ENCODE data around the gene FRS3.

Gene FRS3

DNA sequence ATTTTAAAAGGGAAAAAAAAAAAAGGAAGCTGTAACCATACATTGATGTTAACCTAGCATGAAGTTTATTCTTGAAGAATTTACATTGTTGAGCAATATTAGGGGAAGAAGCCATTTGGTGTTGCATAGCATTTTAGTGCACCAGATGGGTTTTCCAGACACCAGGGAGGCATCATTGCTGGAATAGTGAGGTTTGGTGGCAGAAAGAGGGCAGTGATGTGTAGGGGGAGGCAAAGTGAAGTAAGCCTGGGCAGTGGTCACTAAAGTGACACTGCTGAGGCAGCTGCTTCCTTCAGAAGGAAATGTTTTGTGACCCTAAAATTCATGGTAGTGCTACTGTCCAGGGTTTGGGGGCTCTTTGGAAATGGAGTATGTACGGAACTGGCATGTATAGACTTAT lies 10.3 kb upstream of the FRS3 start:
- no peak for DNase-seq

DNA sequence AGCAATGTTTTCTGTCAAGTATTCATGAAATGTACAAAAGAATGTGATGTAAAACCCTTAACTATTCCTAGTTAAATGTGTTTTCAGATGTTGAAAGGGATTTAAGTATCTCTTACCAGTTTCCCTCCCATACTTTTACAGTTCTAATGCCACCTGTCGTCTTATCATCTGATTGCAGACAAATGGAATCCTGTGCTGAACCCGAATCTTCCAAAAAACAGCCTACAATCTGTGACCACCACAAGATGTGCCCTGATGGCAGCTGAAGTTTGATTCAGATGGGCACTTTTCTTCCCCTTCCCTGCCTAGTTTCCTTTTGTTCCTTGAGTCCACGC lies 9.7 kb upstream of the FRS3 start:
- no peak for DNase-seq

DNA sequence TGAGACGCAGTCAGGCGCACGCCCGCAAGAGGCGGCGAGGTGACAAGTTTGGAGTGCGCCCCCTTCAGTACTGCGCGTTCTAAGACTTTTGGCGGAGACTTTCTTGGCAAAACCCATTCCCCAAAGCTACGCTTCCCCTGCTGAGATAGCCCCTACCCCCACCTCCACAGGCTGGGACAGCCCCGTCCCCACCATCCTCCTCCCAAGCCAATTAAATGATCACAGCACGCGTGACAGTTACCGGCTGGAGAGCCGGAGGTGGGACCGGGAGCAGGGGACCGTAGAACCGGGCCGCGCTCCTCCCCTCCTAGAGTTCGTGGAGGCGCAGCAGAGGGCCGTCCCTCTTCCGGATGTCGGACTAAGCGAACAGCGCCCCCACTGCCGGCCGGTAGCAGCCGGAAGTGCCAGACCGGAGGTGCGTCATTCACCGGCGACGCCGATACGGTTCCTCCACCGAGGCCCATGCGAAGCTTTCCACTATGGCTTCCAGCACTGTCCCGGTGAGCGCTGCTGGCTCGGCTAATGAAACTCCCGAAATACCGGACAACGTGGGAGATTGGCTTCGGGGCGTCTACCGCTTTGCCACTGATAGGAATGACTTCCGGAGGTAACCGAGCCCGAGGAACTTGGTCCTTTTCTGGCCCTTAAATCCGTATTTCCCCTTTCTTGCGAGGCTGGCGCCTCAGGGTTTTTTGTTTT lies 7.7 kb upstream of the FRS3 start, which contains the start of gene TOMM6:
Gene TOMM6 (plus strand): TSS at position 476 of the 699 bp plus-strand sequence. CDS start 4 bp downstream, at position 480.
- DNase-seq, result peak; percentile 96

DNA sequence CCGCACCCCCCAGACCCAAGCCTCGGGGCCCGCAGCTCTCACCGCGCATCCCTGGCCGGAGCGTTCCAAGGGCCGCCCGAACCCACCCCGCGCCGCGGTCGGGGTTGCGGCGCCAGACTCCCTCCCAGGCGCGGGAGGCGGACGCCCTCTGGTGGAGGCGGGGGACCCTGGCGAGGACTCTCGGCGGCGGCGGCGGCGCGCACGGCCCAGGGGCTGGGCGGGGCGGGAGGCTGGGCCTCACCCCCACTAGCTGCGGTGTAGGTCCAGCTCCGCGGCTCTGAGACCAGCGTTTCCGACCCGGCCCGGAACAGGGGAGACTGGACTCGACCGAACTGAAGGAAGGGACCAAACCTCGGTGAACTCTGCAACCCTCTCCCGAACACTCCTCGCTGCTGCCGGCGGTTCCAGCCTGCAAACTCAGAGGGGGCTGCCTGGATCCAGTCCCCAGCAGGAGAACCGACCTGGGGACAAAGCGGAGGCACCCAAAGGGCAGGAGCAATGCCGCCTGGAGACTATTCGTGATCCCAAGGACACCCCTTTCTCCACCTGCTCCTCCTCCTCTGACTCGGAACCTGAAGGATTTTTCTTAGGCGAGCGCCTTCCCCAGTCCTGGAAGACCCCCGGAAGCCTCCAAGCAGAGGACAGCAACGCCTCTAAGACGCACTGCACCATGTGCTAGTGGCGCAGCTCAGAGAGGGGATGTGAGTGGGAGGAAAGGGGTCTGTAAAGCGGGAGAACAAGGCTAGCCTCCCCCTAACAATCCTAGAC lies 6.9 kb upstream of the FRS3 start:
- DNase-seq, result peak; percentile 90

DNA sequence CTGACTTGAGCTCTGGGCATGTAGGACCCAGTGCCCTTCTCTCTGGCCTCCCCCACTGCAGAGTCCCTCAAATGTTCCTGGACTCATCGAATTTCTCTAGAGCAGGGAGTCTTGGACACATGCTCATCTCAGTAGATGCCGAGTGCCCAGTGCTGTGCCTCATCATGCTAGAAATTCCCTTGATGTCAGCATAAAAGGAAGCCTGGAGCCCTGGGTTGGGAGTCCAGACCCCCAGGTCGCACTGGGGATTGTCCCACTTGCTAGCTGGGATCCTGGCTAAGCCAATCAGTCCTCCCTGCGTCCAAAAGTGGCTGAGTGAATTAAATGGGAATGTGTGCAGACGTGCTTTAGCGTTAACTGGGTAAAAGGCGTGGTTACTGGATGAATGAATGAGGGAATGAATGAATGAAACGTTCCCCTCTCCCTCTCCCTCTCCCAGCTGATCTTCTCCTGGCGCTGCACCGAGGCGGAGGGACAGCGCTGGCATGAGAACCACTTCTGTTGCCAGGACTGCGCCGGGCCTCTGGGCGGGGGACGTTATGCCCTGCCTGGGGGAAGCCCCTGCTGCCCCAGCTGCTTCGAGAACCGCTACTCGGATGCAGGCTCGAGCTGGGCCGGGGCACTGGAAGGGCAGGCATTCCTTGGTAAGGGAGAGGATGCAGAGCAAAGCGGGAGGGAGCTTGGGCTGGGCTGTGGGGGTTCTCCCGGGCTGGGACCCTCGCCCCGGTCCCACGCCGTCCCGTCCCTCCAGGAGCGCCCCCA lies 6.2 kb upstream of the FRS3 start:
- no peak for DNase-seq

DNA sequence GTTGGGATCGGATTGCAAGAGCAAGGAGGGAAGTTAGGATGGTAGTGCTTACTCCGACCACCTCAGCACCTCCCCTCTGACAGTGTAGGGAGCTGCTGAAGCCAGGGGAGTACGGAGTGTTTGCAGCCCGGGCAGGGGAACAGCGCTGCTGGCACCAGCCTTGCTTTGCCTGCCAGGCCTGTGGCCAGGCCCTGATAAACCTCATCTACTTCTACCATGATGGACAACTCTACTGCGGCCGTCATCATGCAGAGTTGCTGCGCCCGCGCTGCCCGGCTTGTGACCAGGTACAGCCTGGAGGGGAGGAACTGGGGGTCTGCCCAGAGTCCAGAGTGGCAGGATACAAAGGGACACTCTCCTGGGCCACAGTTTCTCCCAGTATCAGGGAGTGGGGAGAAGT lies 5.6 kb upstream of the FRS3 start:
- DNase-seq, result no peak

DNA sequence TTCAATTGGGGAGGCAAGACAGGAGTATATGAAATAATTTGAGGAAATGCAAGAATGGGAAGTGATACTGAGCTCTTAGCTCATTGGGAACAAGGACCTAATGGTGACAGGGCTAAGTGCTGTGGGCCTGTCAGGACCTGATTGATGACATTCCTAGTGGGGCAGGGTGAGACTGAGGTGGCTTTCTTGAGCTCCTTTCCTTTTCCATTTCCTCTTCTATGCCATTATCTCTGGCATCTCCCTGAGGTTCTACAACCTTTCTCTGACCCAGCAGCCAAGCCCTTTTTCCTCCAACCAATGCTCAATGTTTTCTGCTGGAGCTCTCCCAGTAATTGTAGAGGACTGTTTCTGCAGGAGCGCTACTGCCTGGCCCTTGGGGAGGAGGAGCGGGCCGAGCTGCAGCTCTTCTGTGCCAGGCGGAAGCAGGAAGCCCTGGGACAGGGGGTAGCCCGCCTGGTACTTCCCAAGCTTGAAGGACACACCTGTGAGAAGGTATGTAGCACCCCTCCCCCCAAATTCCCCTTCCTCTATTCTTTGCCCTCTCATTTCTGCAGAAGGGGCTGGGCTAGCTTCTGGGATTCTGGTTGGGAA lies 5.0 kb upstream of the FRS3 start:
- no peak for DNase-seq

DNA sequence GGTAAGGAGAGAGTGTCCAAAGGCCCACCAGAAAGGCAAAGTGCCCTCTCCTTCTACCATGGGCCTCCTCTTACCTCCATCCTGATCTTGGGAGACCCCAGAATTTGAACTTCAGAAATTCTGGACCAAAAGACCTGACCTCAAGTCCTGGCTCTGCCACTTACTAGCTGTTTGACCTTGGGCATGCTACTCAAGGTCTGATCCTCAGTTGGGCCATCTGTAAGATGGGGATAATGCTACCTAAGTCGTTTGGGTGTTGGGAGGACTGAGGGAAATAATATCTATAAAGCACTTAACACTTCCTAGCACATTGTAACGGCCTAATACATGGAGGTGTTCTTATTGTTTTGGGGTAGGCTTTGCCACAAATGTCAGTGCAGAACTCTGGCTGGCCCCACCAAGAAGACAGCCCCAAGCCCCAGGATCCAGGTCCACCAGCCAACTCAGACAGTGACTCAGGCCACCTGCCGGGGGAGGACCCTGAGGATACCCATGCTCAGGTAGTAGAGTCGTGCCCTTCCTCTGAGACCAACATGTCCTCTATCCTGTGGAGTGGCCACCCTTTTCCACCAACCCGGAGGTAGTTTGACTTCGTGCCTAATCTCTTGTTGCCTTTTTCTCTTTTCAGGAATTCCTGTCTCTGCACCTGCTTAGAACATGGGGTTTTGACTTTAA lies 3.5 kb upstream of the FRS3 start:
- no peak for DNase-seq

DNA sequence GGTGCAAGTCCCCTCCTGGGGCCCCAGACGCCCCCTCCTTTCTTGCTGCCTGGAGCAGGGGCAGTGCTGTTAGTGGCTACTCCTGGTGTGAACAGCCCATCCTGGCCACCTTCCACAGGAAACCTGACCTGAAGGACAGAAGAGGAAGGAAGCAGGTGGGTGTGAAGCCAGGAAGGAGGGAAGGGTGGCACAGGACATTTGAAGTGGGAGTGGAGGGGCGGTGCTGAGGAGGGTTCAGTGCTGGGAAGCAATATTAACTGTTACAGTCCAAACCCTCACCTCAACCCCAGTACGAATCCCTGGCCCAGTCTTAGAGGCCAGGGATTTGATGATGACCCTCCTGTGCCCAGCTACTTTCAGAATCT lies 1.6 kb upstream of the FRS3 start:
- DNase-seq, result no peak

DNA sequence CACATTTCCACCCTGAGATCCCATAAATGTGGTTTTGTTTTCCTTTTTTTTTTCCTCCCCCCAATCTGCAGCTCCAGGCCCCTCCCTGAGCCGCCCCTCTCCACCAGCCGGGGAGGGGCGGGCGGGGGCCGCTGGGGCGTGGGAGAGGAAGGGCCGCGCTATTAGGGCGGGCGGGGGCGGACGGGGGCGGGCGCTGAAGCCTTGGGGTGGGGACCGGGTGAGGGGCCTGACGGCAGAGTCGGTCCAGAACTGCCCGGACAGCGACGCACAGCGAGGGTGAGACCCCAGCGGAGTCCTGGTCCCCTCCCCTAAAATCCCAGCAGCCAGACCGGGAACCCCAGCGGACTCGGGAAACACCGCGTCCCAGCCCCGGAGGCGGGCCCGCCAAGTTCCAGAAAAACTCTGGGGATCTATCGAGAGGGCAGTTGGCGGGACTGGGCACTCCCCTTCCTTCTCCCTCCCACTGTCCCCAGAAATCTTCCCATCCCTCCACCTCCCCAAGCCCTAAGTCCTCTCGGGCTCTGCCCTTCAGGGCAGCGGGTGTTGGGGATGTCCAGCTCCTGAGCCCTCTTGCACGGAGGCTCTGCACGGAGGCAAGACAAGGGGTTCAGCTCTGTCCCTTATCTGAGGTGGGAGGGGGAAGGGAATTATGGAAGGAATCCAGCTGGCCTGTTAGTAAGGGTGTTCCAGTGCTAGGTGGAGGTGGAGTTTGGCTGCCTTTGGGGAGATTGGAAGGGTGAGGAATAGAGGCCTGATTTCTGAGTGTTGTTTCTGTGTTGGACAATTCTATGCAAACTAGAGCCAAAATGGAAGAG lies 1.1 kb upstream of the FRS3 start, which contains the start of gene PRICKLE4:
Gene PRICKLE4 (plus strand): TSS at position 232 of the 815 bp plus-strand sequence. CDS start 2,692 bp downstream, outside the sequence.
- DNase-seq, result no peak

DNA sequence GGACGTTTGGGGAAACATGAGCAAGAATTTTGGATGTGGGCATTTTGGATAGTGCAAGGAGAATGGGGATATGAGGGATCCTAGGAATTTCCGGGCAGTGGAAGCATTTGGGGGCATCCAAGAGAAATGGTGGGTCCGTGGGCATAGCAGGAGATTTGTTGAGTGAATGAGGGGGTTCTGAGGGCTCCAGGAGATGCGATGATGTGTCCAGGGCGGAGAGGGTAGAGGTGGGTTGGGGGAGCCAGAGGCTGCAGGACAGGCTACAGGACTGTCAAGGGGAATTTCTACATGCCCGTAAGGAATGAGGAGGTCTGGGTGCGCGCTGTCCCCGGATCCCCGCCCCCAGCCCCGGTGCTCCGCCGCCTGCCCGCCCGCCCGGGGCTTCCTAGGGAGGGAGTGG lies 364 bp downstream of the FRS3 start:
- no peak for DNase-seq

DNA sequence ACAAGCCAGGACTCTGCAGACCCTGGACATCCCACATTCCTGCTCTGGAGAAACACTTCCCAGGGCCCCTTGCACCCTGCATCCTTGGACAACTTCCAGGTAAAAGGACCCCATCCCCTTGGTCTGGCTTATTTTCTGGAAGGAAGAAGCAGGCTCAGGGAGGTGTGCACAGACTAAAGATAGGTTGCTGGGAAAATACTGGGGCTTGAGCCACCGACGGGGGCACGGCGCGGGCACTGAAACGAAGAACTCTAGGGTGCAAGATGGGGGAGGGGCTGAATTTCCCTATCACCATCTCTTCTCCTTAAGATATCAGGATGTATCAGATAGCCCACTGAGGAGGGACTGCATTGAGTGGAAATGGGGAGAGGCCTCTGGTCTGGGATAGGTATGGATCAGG lies 805 bp downstream of the FRS3 start:
- no peak for DNase-seq

DNA sequence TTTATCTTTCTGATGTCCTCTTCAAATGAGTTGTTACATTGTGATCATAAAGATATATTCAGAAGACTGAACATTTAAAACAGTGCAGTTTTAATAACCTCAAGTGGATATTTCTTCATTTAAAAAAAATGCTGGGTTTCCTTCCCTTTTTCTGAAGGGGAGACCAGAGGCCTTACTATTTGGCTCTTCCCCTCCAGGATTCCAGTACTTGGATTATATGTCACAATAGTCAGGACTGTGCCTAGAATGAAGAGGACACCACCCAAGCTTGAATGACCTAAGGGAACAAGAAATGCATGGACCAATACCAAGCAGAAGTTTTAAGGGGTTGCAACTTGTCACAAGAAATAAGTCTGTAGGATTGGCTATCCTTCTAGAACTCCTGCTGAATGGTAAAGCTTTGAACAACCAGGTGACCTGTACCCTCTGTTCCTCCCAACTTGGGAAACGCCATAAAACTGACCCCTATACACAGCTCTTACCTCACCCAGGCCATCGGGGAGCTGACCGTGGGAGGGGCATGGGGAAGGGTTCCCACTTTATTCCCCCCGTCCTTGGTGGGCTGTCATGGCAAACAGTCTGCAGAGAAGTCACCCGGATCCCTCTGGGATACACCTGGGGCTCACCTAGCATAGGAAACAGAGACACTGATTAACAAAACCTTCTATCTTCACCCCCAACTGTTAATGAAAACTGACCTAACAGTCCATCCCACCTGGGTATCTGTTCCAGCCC lies 2.0 kb downstream of the FRS3 start:
- no peak for DNase-seq

DNA sequence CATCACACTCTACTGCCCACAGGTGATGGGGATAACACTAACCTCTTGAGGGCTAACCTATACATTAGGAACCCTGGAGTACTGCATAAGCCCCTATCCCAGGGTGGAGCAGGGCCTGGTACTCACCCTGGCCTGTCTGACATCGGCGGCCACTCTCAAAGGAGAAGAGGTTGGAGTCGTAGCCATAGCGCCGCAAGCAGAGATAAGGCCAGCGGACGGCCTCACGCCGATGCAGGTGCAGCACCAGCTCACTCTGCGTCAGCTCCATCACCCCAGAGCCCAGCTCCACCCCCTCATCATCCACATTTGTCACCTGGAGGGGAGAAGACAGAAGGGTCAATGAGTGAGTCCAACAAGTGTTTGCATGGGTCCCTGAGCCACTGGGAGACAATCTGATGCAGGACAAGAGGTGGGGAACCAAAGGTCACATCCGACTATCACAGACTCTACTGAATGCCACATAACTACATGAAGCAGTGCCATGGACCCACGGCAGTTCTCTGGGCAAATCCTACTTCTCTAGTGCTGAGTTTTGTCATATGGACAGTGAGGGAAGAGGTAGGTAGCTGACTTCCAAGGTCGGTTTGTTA lies 4.3 kb downstream of the FRS3 start:
- DNase-seq, result no peak

DNA sequence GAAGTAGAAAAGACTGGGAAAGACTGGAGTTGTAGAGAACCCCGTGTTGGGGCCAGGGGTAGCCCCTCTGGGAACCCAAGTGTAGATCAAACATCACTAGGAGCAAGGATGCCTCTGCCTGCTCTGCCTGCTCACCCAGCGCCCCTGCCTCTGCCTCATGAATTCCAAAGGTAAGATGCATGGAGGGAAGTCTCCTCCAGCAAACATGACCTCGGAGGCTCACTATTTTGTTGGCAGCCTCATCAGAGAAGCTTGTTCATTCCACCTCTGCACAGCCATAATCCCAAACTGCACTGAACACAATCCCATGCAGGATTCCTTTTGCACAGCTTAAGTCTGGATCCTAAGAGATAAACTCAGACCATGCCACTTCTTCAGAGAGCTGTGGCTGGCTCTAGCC lies 4.9 kb downstream of the FRS3 start:
- DNase-seq, result no peak

DNA sequence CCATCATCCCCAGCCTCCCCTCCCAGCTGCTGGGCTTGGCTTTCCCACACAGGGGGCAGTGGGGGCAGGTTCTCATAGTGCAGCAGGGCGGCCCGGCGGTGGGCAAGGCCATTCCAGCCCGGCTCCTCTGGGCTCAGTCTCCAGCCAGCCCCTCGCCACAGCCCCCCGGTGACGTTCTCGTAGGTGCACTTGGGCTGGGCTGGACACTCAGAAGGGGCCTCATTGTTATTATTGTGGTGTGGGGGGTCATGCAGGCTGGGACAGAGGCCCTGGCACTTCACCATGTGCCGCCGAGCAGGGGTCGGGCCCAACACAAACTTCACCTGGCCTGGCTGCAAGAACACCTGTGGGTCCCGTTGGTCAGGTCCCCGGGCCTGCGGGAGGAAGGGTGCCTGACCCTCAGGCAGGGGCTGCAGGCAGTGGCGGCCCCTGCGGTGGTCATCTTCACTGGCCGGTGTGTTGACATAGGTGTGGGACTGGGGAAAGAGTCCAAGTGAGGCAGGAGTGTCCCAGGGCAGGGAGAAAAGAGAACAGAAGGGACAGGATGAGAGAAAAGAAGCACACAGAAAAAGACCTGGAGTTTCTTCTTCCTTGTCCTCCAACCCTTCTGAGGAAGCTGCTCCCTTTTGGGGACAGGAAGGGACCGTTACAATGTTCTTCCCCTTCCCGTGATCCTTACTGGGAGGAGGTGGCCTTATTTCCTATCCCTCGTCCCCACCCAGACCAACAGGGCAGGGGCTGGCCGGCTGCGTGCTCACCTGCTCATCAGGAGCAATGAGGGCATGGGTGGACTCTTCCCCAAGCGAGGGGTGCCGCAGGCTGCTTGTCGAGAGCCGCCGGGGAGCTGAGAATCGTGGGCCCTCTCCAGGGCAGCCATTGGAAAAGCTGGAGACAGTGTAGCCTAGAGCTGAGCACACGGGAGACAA lies 8.4 kb downstream of the FRS3 start:
- no peak for DNase-seq

DNA sequence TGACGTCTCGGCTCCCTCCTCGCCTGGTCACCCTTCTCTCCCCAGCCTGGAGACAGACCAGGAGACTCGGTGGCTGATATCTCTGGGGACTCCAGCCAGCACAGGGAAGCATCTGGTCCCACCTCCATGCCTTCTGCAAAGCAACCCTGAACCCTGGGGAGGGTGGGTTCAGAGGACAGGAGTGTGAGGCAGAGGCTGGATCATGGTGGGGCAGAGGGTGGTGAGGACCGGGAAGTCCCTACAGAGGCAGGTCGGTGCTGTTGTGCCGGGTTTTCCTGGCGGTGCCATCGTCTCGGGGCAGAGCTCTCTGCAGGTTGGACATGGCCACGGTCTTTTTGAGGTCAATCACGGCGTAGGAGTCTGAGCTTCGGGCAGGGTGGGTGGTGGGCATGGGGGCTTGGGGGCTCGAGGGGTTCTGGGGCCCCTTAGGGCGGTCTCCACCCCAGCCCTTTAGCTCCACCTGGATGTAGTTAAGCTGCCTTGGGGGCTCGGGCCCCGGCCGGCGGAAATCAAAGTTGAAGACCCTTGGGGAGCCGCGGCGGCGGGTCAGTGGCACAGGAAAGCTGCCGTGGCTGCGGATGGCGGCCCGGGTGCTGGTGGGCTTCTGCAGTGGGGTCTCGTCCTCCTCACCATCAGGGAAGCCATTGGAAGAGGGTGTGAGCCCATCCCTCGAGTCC lies 9.2 kb downstream of the FRS3 start:
- DNase-seq, result no peak

DNA sequence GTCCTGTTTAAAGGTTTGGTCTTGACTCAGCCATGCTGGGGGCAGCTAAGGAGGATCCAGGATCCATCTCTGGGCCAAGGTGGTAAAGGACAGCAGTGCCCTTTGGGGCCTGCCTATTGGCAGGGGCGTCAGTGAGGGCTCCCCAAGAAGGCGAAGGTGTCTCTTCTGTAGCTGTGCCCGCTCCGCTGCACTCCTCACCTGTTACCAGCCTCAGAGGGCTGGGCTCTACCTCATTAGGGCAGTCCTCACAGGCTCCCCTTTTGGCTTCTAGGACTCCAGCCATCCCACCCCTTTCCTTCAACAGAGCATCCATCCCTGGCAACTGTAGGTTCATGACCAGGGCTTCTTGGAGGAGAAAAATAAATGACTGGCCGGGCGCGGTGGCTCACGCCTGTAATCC lies 10.3 kb downstream of the FRS3 start:
- no peak for DNase-seq

All from RPMI8226 (cell line).